ENCODE measurements around the gene RSRC2. TPM values are rescaled to one million over a fixed set of nuclear protein-coding genes. Genes with fewer than 3 reads are reported as not detected.

The RSRC2 gene
- total and polyA plus RNA-seq, 10 of the 15 experiments (the other 5 are each of a cell fraction or from before 2014, with no cell fraction given), result 49.8 to 112 (median 60.6) TPM

- CTCF ChIA-PET, result interaction anchor here (0.9 kb wide), 1 partner anchor 299 kb away, joined by 3 read pairs; no protein-coding TSS in a partner anchor
- in situ Hi-C loops (cut with MboI) (no loop called here), intact Hi-C loops (cut with micrococcal nuclease; ENCODE audit: unreplicated experiment) (loop anchor here (5.0 kb wide), 1 partner anchor 42 kb away; no protein-coding TSS in a partner anchor)
- 75% methylated on average over 6 of the region's 6 CpGs for WGBS (ENCODE audit: insufficient coverage, insufficient replicate concordance, low lambda C conversion rate, missing lambda C conversion rate)
- H2AFZ ChIP-seq (ENCODE audit: control insufficient read depth, low read depth, low read length), result no peak overlapping the region
- FAIRE-seq (no peak), DNase-seq (ENCODE audit: low read depth, low spot score) (no peak), ATAC-seq (no peak)
- no peaks in the 10 kb centered on the region for H4K20me1 ChIP-seq (ENCODE audit: control insufficient read depth, insufficient read depth)
- H3K27me3 ChIP-seq (replicated peaks in 1 of 2; ENCODE audit: control insufficient read depth in 2 of 2, insufficient read depth in 2 of 2, low read length in 1 of 2), result no peaks in the 10 kb centered on the region
- RAD21 ChIA-PET (ENCODE audit: unreplicated experiment), result no interaction called here
- no peaks in the 10 kb centered on the region for H3K79me2 ChIP-seq (ENCODE audit: control insufficient read depth, insufficient read depth, low read length)
- no peaks in the 10 kb centered on the region for H3K9me3 ChIP-seq (replicated peaks; ENCODE audit: control insufficient read depth, insufficient read depth, low read length)
- BruUV-seq (replicated peaks), result no TSS peak
- H3K4me1 ChIP-seq (ENCODE audit: control insufficient read depth, insufficient read depth, low read length), result peaks cover 22% of the 10 kb centered on the region
- H3K27ac ChIP-seq (ENCODE audit: control insufficient read depth, insufficient read depth), result no peak overlapping the region
- no peak overlapping the region for H3K9ac ChIP-seq (ENCODE audit: control insufficient read depth, insufficient read depth, low read length)
- SMC1A ChIA-PET (ENCODE audit: uncharacterized antibody, unreplicated experiment), result interaction anchor here (1.0 kb wide), 2 partner anchors 18 to 55 kb away, joined by 3 to 4 read pairs; no protein-coding TSS in a partner anchor
- POLR2A ChIA-PET, result interaction anchor here (0.6 to 0.7 kb wide), 2 partner anchors 36 to 37 kb away, joined by 3 to 8 read pairs; no protein-coding TSS in a partner anchor
- H3K4me3 ChIP-seq, result no peak overlapping the region
- TF ChIP-seq HCFC1 (IDR thresholded peaks at IDR 0.05; ENCODE audit: low read length) (no peak), KLF5 (IDR thresholded peaks at IDR 0.05; ENCODE audit: partially characterized antibody) (no peak), REST (IDR thresholded peaks at IDR 0.05; ENCODE audit: low read depth, low read length) (no peak), MAX (IDR thresholded peaks at IDR 0.05; ENCODE audit: low read depth, low read length) (no peak), YBX1 (IDR thresholded peaks at IDR 0.05) (no peak), NFYA (IDR thresholded peaks at IDR 0.05; ENCODE audit: borderline replicate concordance, low read depth, low read length) (no peak)
- H3K4me2 ChIP-seq (ENCODE audit: control insufficient read depth, insufficient read depth), result no peak overlapping the region
- no peaks in the 10 kb centered on the region for H3K36me3 ChIP-seq (ENCODE audit: control insufficient read depth in 2 of 2, insufficient read depth in 2 of 2, low read length in 1 of 2)
Measured at GRCh38 chr12:122454739-122455138, 72.0 kb downstream of the RSRC2 start.
